ENCODE data around the gene KIF13A.

KIF13A gene

GRCh38 chr6:17842014-17842776 is 145.2 kb downstream of the KIF13A start:
- H3K27me3 ChIP-seq (replicated peaks; ENCODE audit: insufficient read depth, low read length): no peaks in the 10 kb centered on the region
- H3K4me3 ChIP-seq (ENCODE audit: low read length): no peak overlapping the region
- no peak overlapping the region for H3K27ac ChIP-seq (ENCODE audit: low read length)
- H4K20me1 ChIP-seq (ENCODE audit: insufficient read depth, low read length): no peaks in the 10 kb centered on the region
- H3K9me3 ChIP-seq (replicated peaks; ENCODE audit: insufficient read depth, low read length): no peaks in the 10 kb centered on the region
- TF ChIP-seq EZH2phosphoT487 (IDR thresholded peaks at IDR 0.05; ENCODE audit: low read length) (no peak), CTCF (IDR thresholded peaks at IDR 0.05; ENCODE audit: low read length) (no peak), EZH2 (optimal IDR thresholded peaks at IDR 0.05; ENCODE audit: low read depth, low read length) (no peak)
- H2AFZ ChIP-seq (ENCODE audit: low read length): no peak overlapping the region
- no peak overlapping the region for H3K4me2 ChIP-seq (ENCODE audit: low read depth, low read length)
- no peak for DNase-seq
- no peaks in the 10 kb centered on the region for H3K9me2 ChIP-seq (replicated peaks; ENCODE audit: insufficient read depth, low read length)
- H3K36me3 ChIP-seq (replicated peaks; ENCODE audit: insufficient read depth, low read length): no peaks in the 10 kb centered on the region
- H3F3A ChIP-seq (ENCODE audit: insufficient read depth, low read length): no peaks in the 10 kb centered on the region
- no peaks in the 10 kb centered on the region for H3K79me2 ChIP-seq (ENCODE audit: low read length)
- H3K4me1 ChIP-seq (ENCODE audit: low read length): no peaks in the 10 kb centered on the region
- no peak overlapping the region for H3K9ac ChIP-seq (ENCODE audit: low read length)

- Histone ChIP-seq H3F3A (ENCODE audit: insufficient read depth, low read length) (no peaks in the 10 kb centered on the region), H4K20me1 (ENCODE audit: insufficient read depth, low read length) (no peaks in the 10 kb centered on the region), H3K79me2 (ENCODE audit: low read length) (no peaks in the 10 kb centered on the region), H2AFZ (ENCODE audit: low read length) (no peak overlapping the region), H3K27me3 (replicated peaks; ENCODE audit: insufficient read depth, low read length) (no peaks in the 10 kb centered on the region), H3K36me3 (replicated peaks; ENCODE audit: insufficient read depth, low read length) (no peaks in the 10 kb centered on the region), H3K4me2 (ENCODE audit: low read depth, low read length) (no peak overlapping the region), H3K4me1 (ENCODE audit: low read length) (no peaks in the 10 kb centered on the region), H3K9me3 (replicated peaks; ENCODE audit: insufficient read depth, low read length) (no peaks in the 10 kb centered on the region), H3K9ac (ENCODE audit: low read length) (no peak overlapping the region), H3K27ac (ENCODE audit: low read length) (no peak overlapping the region), H3K4me3 (ENCODE audit: low read length) (no peak overlapping the region), H3K9me2 (replicated peaks; ENCODE audit: insufficient read depth, low read length) (no peaks in the 10 kb centered on the region)
- no peak for DNase-seq
- TF ChIP-seq CTCF (IDR thresholded peaks at IDR 0.05; ENCODE audit: low read length) (no peak), EZH2phosphoT487 (IDR thresholded peaks at IDR 0.05; ENCODE audit: low read length) (no peak), EZH2 (optimal IDR thresholded peaks at IDR 0.05; ENCODE audit: low read depth, low read length) (no peak)
These were observed 147.8 kb downstream of the KIF13A start for GRCh38 chr6:17839513-17840223.

GRCh38 chr6:17836293-17836692 is 151.1 kb downstream of the KIF13A start:
- Histone ChIP-seq H3K36me3 (replicated peaks; ENCODE audit: insufficient read depth, low read length) (no peaks in the 10 kb centered on the region), H3K27me3 (replicated peaks; ENCODE audit: insufficient read depth, low read length) (no peaks in the 10 kb centered on the region), H3F3A (ENCODE audit: insufficient read depth, low read length) (no peaks in the 10 kb centered on the region)

More at GRCh38 chr6:17836293-17836692, 151.1 kb downstream of the KIF13A start:
- Histone ChIP-seq H3K9ac (ENCODE audit: low read length) (no peak overlapping the region), H3K9me2 (replicated peaks; ENCODE audit: insufficient read depth, low read length) (no peaks in the 10 kb centered on the region), H4K20me1 (ENCODE audit: insufficient read depth, low read length) (no peaks in the 10 kb centered on the region), H3K4me2 (ENCODE audit: low read depth, low read length) (no peak overlapping the region), H2AFZ (ENCODE audit: low read length) (no peak overlapping the region), H3K4me1 (ENCODE audit: low read length) (no peaks in the 10 kb centered on the region), H3K79me2 (ENCODE audit: low read length) (no peaks in the 10 kb centered on the region), H3K27ac (ENCODE audit: low read length) (no peak overlapping the region), H3K9me3 (replicated peaks; ENCODE audit: insufficient read depth, low read length) (no peaks in the 10 kb centered on the region), H3K4me3 (ENCODE audit: low read length) (no peak overlapping the region)
- TF ChIP-seq EZH2phosphoT487 (IDR thresholded peaks at IDR 0.05; ENCODE audit: low read length): no peak
- TF ChIP-seq EZH2 (optimal IDR thresholded peaks at IDR 0.05; ENCODE audit: low read depth, low read length): no peak
- no peak for TF ChIP-seq CTCF (IDR thresholded peaks at IDR 0.05; ENCODE audit: low read length)
- no peak for DNase-seq

Measured in MM.1S (cell line).